ENCODE results near the gene RHOU.

RHOU gene

DNA sequence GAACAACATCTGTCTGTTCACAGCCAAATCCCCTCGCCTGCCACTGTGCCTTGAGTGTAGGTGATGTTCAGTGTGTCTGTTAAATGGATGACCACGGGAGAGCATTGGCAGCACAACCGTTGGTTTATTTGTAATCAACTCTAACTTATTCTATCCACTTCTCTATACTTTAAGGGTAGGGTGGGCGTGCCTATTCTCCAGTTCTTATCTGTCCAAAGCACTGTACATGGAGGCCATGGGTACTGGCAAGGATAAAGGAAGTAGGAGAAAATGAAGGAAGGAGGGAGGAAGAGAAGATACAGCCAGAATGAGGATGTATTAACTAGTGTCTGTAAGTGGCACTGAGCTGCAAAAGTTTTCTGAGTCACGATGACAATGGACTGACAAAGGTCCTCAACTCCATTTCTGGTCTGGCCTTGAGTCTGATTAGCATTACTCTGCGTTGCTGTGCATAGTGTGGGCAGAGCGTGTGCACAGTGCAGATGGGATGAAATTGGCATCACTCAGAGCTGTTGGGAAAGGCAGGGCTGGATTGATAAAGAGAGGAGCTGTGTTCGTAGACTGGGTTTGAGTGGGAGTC lies 7.1 kb downstream of the RHOU start:
- DNase-seq (ENCODE audit: low spot score in 2 of 2), result no peak
- Mint-ChIP-seq H3K27me3 (no peaks in the 10 kb centered on the region), H3K4me3 (no peak overlapping the region), H3K36me3 (ENCODE audit: insufficient read depth) (peaks cover 27% of the 10 kb centered on the region), H3K9me3 (no peaks in the 10 kb centered on the region), H3K4me1 (peaks cover 37% of the 10 kb centered on the region), H3K27ac (ENCODE audit: low read depth) (no peak overlapping the region)
- no peak for ATAC-seq (replicated peaks; ENCODE audit: extremely low read depth, poor library complexity, severe bottlenecking)

DNA sequence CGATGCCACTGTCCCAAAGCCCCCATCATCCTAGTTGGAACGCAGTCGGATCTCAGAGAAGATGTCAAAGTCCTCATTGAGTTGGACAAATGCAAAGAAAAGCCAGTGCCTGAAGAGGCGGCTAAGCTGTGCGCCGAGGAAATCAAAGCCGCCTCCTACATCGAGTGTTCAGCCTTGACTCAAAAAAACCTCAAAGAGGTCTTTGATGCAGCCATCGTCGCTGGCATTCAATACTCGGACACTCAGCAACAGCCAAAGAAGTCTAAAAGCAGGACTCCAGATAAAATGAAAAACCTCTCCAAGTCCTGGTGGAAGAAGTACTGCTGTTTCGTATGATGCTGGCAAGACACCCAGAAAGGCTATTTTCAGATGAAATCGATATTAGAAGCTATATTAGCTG lies 8.1 kb downstream of the RHOU start:
- Mint-ChIP-seq H3K4me1 (peaks cover 37% of the 10 kb centered on the region), H3K27me3 (no peaks in the 10 kb centered on the region), H3K27ac (ENCODE audit: low read depth) (no peak overlapping the region)

DNA sequence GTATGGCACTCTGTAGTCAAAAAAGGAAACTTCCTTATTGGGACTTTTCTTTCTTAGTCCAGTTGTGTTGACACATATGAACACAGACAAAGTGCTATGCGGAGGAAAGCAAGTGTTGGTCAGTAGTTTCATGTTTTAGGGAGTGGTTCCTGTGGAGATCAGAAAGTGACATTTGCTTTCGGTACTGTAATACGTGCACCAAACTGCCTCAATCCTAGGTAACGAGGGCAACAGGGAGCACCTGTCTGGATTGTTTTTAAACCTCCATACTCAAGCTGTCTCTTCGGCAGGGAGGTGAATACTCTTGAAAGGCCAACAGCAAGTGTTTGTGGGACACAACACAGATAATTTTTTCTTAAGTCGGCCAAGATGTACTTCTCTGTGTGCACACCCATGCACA lies 9.1 kb downstream of the RHOU start:
- DNase-seq (ENCODE audit: low spot score in 2 of 2), result no peak
- Mint-ChIP-seq H3K4me3 (no peak overlapping the region), H3K27ac (ENCODE audit: low read depth) (no peak overlapping the region), H3K27me3 (no peaks in the 10 kb centered on the region), H3K9me3 (no peaks in the 10 kb centered on the region), H3K4me1 (peaks cover 34% of the 10 kb centered on the region), H3K36me3 (ENCODE audit: insufficient read depth) (peaks cover 29% of the 10 kb centered on the region)
- ATAC-seq (replicated peaks; ENCODE audit: extremely low read depth, poor library complexity, severe bottlenecking), result no peak

More for the DNA sequence above, 8.1 kb downstream of the RHOU start:
- H3K9me3 Mint-ChIP-seq, result no peaks in the 10 kb centered on the region
- DNase-seq (ENCODE audit: low spot score in 2 of 2) (no peak), ATAC-seq (replicated peaks; ENCODE audit: extremely low read depth, poor library complexity, severe bottlenecking) (no peak)
- H3K4me3 Mint-ChIP-seq, result no peak overlapping the region
- H3K36me3 Mint-ChIP-seq (ENCODE audit: insufficient read depth), result peaks cover 27% of the 10 kb centered on the region

DNA sequence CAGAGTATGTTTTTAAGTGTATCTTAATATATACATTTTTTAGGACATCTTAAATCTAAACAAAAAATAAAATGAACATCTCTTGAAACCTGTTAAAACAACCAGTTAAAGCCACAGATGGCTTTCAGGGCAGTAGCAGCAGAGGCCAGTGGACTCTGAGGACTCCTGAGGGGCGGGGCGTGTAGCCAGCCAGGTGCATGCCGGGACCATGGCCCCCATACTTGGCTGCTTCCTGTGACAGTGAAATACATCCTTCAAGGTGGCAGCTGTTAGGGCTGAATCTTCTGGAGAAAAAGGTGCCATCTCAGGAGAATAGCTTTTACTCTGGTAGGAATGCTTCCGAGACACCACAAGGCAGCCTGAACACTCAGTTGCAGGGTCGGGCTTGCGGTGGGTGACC lies 9.6 kb downstream of the RHOU start:
- Mint-ChIP-seq H3K36me3 (ENCODE audit: insufficient read depth) (peaks cover 24% of the 10 kb centered on the region), H3K27ac (ENCODE audit: low read depth) (no peak overlapping the region), H3K4me1 (peaks cover 34% of the 10 kb centered on the region), H3K4me3 (no peak overlapping the region), H3K9me3 (no peaks in the 10 kb centered on the region), H3K27me3 (no peaks in the 10 kb centered on the region)
- no peak for DNase-seq (ENCODE audit: low spot score in 2 of 2)
- no peak for ATAC-seq (replicated peaks; ENCODE audit: extremely low read depth, poor library complexity, severe bottlenecking)

DNA sequence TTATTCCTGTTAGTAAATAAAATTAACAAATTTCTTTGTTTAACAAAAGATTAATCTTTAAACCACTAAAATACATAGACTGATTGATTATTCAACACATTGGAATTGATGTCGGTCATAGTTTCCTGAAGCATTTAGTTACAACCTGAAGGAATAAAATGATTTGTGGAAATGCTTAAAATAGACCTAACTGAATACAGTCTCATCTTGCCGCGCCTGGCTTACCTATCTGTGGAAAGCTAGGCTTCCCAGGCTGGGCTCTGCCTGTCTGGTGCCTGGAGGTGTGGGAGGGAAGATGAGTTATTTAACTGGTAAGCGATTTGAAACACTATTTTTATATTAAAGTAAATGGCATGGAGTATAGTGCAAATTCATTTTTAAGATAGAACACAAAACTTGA lies 10.2 kb downstream of the RHOU start:
- Mint-ChIP-seq H3K36me3 (ENCODE audit: insufficient read depth) (peaks cover 24% of the 10 kb centered on the region), H3K4me3 (no peak overlapping the region), H3K27me3 (no peaks in the 10 kb centered on the region), H3K27ac (ENCODE audit: low read depth) (no peak overlapping the region), H3K4me1 (peaks cover 32% of the 10 kb centered on the region), H3K9me3 (no peaks in the 10 kb centered on the region)
- ATAC-seq (replicated peaks; ENCODE audit: extremely low read depth, poor library complexity, severe bottlenecking) (no peak), DNase-seq (ENCODE audit: low spot score in 2 of 2) (no peak)

DNA sequence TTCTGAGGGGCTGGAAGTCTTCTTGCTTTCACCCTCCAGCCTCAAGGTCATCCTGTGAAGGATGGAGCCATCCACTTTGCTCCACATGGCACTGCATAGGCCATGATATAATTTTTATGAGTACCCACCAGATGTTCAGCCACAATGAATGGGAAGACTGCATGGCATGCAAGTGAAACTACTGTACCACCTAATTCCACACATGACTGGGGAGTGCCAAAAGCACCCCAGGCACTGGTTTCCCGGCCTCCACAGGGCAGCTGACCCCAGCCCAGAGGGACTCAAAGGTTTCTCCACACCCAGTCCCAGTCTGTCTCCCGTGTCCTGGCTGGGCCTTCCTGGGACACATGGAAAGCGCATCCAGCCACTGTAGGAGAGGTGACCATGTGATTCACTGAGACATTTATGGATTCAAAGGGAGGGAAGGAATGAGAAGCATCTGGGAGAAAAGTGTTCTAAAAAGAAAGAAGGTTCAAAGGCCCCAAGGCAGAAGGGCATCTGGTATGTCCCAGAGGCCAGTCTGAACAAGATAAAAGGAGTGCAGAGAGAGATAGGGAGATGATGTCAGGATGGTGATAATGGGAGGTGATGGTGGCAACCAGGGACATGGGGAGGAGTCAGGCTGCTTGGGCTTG lies 12.1 kb downstream of the RHOU start:
- Mint-ChIP-seq H3K27me3 (no peaks in the 10 kb centered on the region), H3K4me3 (no peak overlapping the region), H3K4me1 (peaks cover 26% of the 10 kb centered on the region), H3K9me3 (no peaks in the 10 kb centered on the region), H3K27ac (ENCODE audit: low read depth) (no peak overlapping the region), H3K36me3 (ENCODE audit: insufficient read depth) (peaks cover 17% of the 10 kb centered on the region)
- no peak for ATAC-seq (replicated peaks; ENCODE audit: extremely low read depth, poor library complexity, severe bottlenecking)
- DNase-seq (ENCODE audit: low spot score in 2 of 2), result no peak

DNA sequence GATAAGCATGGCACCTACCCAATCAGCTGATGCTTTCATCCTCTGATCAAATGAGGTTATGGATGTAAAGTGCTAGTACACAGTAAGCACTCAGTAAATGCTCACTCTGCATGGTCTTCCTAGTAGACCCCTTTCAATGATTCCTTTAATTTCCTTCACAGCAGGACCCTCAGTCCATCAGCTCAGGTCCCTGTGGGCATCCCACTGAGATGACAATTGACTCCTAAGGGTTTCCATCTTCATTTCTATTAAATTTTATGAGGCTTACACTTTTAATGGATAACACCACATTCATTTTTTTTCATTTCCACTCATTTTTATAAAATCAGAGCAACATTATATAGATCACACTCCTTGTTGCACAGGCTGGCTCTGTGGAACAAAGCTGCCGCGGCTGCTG lies 12.8 kb downstream of the RHOU start:
- Mint-ChIP-seq H3K27ac (ENCODE audit: low read depth) (peak overlapping the region; percentile 35), H3K4me3 (peak overlapping the region; percentile 36), H3K9me3 (no peaks in the 10 kb centered on the region), H3K27me3 (no peaks in the 10 kb centered on the region), H3K4me1 (peaks cover 22% of the 10 kb centered on the region), H3K36me3 (ENCODE audit: insufficient read depth) (peaks cover 13% of the 10 kb centered on the region)
- DNase-seq (ENCODE audit: low spot score in 2 of 2), result no peak
- ATAC-seq (replicated peaks; ENCODE audit: extremely low read depth, poor library complexity, severe bottlenecking), result no peak

DNA sequence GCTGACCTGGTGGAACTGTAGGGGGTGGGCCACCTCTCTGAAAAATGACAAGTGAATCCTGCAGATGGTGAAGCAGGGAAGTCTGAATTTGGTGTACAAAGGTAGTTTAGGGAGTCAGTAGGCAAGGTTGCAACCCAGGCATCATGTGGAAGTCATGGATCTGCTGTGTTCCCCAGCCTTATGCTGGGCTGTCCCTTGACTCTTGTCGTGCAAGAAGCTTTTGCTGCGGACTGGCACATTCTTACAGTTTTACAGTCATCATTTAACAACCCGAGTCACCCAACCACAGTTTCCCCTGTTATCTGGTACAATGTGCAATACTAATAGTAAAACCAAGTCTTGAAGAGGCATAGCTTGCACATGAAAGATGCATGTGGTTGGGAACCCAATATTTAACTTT lies 13.2 kb downstream of the RHOU start:
- Mint-ChIP-seq H3K27ac (ENCODE audit: low read depth) (peak overlapping the region; percentile 35), H3K27me3 (peaks cover 2% of the 10 kb centered on the region), H3K36me3 (ENCODE audit: insufficient read depth) (peaks cover 10% of the 10 kb centered on the region), H3K4me3 (peak overlapping the region; percentile 36), H3K4me1 (peaks cover 22% of the 10 kb centered on the region), H3K9me3 (no peaks in the 10 kb centered on the region)
- peak; percentile 86 for ATAC-seq (replicated peaks; ENCODE audit: extremely low read depth, poor library complexity, severe bottlenecking)
- no peak for DNase-seq (ENCODE audit: low spot score in 2 of 2)

DNA sequence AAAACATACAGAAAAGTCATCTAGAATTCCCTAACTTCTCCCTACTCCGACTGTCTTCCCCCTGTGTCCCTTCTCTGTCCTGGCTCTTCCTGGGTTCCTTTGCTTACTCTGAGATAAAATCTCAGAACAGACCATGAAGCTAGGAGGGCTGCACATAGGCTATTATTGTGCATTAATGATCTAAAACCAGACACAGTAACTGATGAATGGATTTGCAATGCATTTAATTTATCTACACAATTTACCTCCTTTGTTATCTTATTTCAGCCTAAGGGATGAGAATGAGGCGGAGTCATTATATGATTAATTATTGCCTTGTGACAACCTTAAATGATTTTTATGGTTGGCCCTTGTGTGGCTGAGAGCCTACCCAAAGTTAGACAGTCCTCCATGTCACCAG lies 14.5 kb downstream of the RHOU start:
- Mint-ChIP-seq H3K9me3 (no peaks in the 10 kb centered on the region), H3K27ac (ENCODE audit: low read depth) (no peak overlapping the region), H3K4me3 (no peak overlapping the region), H3K36me3 (ENCODE audit: insufficient read depth) (peaks cover 2% of the 10 kb centered on the region), H3K27me3 (peaks cover 8% of the 10 kb centered on the region), H3K4me1 (peaks cover 22% of the 10 kb centered on the region)
- no peak for DNase-seq (ENCODE audit: low spot score in 2 of 2)
- no peak for ATAC-seq (replicated peaks; ENCODE audit: extremely low read depth, poor library complexity, severe bottlenecking)

DNA sequence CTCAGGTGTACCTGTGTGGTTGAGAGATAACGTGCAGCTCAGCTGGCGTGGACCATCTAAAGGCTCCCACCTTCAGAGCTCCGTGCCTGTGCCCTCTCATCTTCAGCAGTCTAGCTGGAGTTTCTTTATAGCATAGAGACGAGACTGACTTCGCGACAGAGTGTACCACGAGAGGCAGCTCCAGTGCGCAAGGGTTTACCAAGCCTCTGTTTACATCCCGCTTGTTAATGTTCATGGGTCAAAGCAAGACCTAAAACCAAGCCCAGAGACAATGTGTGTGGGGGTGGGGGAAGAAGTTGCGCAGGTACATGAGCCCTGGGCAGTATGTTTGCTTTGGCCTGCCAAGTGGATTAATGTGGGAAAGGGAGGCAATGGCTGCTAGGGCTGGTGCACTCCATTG lies 15.6 kb downstream of the RHOU start:
- Mint-ChIP-seq H3K36me3 (ENCODE audit: insufficient read depth) (peaks cover 2% of the 10 kb centered on the region), H3K27ac (ENCODE audit: low read depth) (peak overlapping the region; percentile 44), H3K27me3 (peaks cover 17% of the 10 kb centered on the region), H3K4me3 (no peak overlapping the region), H3K9me3 (no peaks in the 10 kb centered on the region), H3K4me1 (peaks cover 29% of the 10 kb centered on the region)
- ATAC-seq (replicated peaks; ENCODE audit: extremely low read depth, poor library complexity, severe bottlenecking), result no peak
- DNase-seq (ENCODE audit: low spot score in 2 of 2), result no peak

DNA sequence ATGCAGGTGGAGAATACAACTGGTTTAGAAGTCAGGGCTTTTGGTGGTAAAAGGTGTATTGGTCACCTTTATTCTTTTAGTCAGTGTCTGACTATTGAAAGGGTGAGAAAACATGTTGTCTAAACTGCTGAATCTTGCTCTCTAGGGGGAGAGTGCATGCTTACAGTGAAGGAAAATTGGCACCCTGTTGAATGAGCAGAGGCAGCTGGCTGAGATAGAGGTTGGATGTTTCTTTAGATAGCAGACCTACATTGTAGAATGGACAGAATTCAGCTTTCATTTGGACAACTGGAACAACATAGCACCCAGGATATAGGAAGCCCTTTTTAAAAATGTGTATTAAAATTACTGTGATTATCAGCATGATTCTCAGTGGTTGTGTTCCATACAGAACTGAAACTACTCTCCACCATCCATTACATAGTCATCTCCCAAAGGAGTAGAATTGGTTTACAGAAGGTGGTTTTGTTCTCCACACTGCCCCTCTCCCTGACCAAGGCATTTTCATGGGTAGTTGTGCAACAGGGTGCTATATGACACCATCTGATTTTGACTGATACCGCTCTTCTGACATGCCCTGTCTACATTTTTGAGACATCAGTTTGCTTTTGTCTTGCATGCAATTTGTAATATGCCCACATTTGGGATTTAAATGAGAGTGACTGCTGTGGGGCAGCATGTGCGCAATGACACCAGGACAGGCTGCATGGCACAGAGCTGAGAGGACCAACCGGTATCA lies 16.2 kb downstream of the RHOU start:
- H3K27ac Mint-ChIP-seq (ENCODE audit: low read depth), result peak overlapping the region; percentile 44
- no peak for ATAC-seq (replicated peaks; ENCODE audit: extremely low read depth, poor library complexity, severe bottlenecking)
- H3K4me3 Mint-ChIP-seq, result no peak overlapping the region
- H3K9me3 Mint-ChIP-seq, result no peaks in the 10 kb centered on the region
- H3K36me3 Mint-ChIP-seq (ENCODE audit: insufficient read depth), result peaks cover 2% of the 10 kb centered on the region
- DNase-seq (ENCODE audit: low spot score in 2 of 2), result no peak
- peaks cover 35% of the 10 kb centered on the region for H3K4me1 Mint-ChIP-seq
- H3K27me3 Mint-ChIP-seq, result peaks cover 24% of the 10 kb centered on the region

DNA sequence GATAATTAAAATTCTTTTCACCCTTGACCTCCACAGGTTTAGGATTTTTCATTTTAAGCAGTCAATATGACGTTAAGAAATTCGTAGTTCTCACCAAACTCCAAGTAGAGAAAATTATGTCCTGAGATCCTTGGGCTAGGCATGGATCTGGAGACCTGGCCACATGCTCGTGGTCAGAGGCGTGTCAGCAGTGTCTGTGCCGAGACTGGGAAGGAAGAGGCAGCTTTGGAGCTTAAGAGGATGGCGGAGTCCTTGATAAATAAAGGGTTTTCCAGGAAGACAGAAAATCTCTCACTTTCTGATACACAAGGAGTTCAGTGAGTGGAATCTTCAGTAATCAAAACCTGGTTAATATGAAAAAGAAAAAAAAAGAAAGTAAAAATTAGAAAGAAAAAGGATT lies 17.0 kb downstream of the RHOU start:
- H3K4me1 Mint-ChIP-seq, result peaks cover 38% of the 10 kb centered on the region
- no peaks in the 10 kb centered on the region for H3K9me3 Mint-ChIP-seq
- DNase-seq (ENCODE audit: low spot score in 2 of 2) (no peak), ATAC-seq (replicated peaks; ENCODE audit: extremely low read depth, poor library complexity, severe bottlenecking) (no peak)
- no peak overlapping the region for H3K27ac Mint-ChIP-seq (ENCODE audit: low read depth)
- peaks cover 24% of the 10 kb centered on the region for H3K27me3 Mint-ChIP-seq
- peaks cover 2% of the 10 kb centered on the region for H3K36me3 Mint-ChIP-seq (ENCODE audit: insufficient read depth)
- no peak overlapping the region for H3K4me3 Mint-ChIP-seq

DNA sequence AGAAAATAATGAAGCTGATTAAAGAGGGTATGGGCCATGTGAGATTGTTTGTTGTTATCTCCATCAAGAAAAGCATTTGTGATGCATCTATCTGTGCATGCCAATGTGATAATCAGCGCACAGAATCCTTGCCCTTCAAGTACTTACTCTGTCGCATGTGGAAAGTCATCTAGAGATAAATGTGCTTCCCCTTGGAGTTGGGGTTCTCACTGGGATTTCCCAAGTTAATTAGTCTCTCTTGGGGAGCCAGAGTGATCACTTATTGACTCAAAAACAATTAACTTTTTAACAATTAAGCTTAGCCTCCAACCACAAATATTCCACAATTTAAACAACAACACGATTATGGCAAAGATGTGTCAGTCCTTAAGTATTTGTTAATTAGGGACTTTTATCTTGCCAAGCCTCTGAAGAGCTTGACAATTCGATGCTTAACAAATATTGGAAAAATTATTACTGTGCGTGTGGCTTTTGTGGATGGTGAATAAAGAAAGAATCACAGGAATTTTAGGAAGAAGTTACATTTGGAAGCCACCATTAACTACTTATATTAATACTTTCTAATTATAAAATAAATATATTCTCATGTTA lies 17.5 kb downstream of the RHOU start:
- no peak overlapping the region for H3K27ac Mint-ChIP-seq (ENCODE audit: low read depth)
- DNase-seq (ENCODE audit: low spot score in 2 of 2) (no peak), ATAC-seq (replicated peaks; ENCODE audit: extremely low read depth, poor library complexity, severe bottlenecking) (no peak)
- H3K27me3 Mint-ChIP-seq, result peaks cover 24% of the 10 kb centered on the region
- no peaks in the 10 kb centered on the region for H3K9me3 Mint-ChIP-seq
- H3K4me3 Mint-ChIP-seq, result no peak overlapping the region
- H3K36me3 Mint-ChIP-seq (ENCODE audit: insufficient read depth), result peaks cover 2% of the 10 kb centered on the region
- H3K4me1 Mint-ChIP-seq, result peaks cover 34% of the 10 kb centered on the region
